K562 (cell line): ENCODE measurements around the gene DNPEP. TPM values are rescaled to one million over a fixed set of nuclear protein-coding genes. Genes with fewer than 3 reads are reported as not detected.
A peak's percentile ranks its signal among the peaks of the same experiment; 100 is the strongest.

Source experiments
- CREB1 ChIP-seq, 2 experiments: sonication (generic) in 1 of 2; formaldehyde crosslinking in 1 of 2; IDR thresholded peaks; 2 replicates each; pipeline versions ENCODE4 v1.6.1 to v1.8.0; 2012 to 2022; ENCODE audit warnings: inconsistent platforms in 1 of 2, mild to moderate bottlenecking in 1 of 2, missing genetic modification reagents in 1 of 2, moderate library complexity in 1 of 2
- ETV1 ChIP-seq: fragments of 450-650 bp; conservative IDR thresholded peaks from 2 replicates; pipeline ENCODE4 v1.6.1; 2016; ENCODE audit warnings: missing genetic modification characterization, control low read depth, low read depth, missing compliant biosample characterization
- HNRNPUL1 ChIP-seq: fragments of 200-400 bp; formaldehyde crosslinking; IDR thresholded peaks from 2 replicates; pipeline ENCODE4 v1.6.1; 2017; ENCODE audit warnings: low read length
- PTBP1 ChIP-seq: fragments of 200-400 bp; formaldehyde crosslinking; IDR thresholded peaks from 2 replicates; pipeline ENCODE4 v1.6.1; 2017; ENCODE audit warnings: low read depth, low read length
- SIX5 ChIP-seq, 2 experiments: IDR thresholded peaks; 2 replicates each; pipeline ENCODE4 v1.6.1; 2011; ENCODE audit warnings: low read length in 2 of 2, borderline replicate concordance in 1 of 2, low read depth in 1 of 2, mild to moderate bottlenecking in 1 of 2, moderate library complexity in 1 of 2; ENCODE audit not compliant: insufficient read depth in 1 of 2
- SRF ChIP-seq, 2 experiments: fragments of 250-450, 450-650 bp in 1 of 2; sonication (Bioruptor Pico) in 1 of 2; sonication (generic) in 1 of 2; formaldehyde crosslinking; IDR thresholded peaks; 2 replicates each; pipeline versions ENCODE4 v1.5.0 to v1.5.1; 2020 to 2022; ENCODE audit warnings: mild to moderate bottlenecking in 1 of 2, missing genetic modification reagents in 1 of 2
- XRCC5 ChIP-seq: fragments of 200-400 bp; formaldehyde crosslinking; IDR thresholded peaks from 2 replicates; pipeline ENCODE4 v1.6.1; 2017; ENCODE audit warnings: low read depth, mild to moderate bottlenecking, low read length
- ZBTB5 ChIP-seq: fragments of 450-650 bp; IDR thresholded peaks from 2 replicates; pipeline ENCODE4 v1.6.1; 2017; ENCODE audit warnings: antibody characterized with exemption
- ZFP1 ChIP-seq: fragments of 450-650 bp; formaldehyde crosslinking; IDR thresholded peaks from 2 replicates; pipeline ENCODE4 v1.4.0; 2020; ENCODE audit warnings: mild to moderate bottlenecking, mixed read lengths
- ZKSCAN1 ChIP-seq: fragments of 150-350 bp; IDR thresholded peaks from 2 replicates; pipeline ENCODE4 v1.6.1; 2016; ENCODE audit warnings: low read depth, low read length
- ZNF431 ChIP-seq: sonication (generic); formaldehyde crosslinking; IDR thresholded peaks from 2 replicates; pipeline ENCODE4 v1.8.0; 2022; ENCODE audit warnings: mild to moderate bottlenecking, missing genetic modification reagents
- ZNF717 ChIP-seq: fragments of 250-450 bp; sonication (Bioruptor Pico); IDR thresholded peaks from 2 replicates; pipeline ENCODE4 v1.5.0; 2021
- polyA plus RNA-seq, 8 experiments: library from polyadenylated mRNA; depleted of rRNA in 4 of 8; stranded (reverse) in 5 of 8; unstranded in 3 of 8; fragments of >200 nt; fragmentation: Nextera tagmentation in 2 of 8; fragmentation: Illumina TruSeq in 1 of 8; extraction: Ambion mirVana in 2 of 8; extraction: Trizol in 1 of 8; gene quantifications; 2 replicates each; pipeline versions ENCODE4 v1.2.1 to v1.2.3, GENCODE V29; 2011 to 2014; ENCODE audit warnings: inconsistent platforms in 1 of 8, missing spikeins in 1 of 8
- total RNA-seq, 7 experiments: library from RNA; depleted of rRNA in 6 of 7; stranded (reverse); fragments of >200 nt in 6 of 7; fragmentation: Illumina TruSeq in 2 of 7; extraction: Trizol in 2 of 7; gene quantifications; 2 replicates each; pipeline versions ENCODE4 v1.2.1 to v1.2.3, GENCODE V29; 2011 to 2021; ENCODE audit warnings: low replicate concordance in 1 of 7
- TF ChIP-seq, protein P1 (sequence below), 2 experiments: fragments of 450-650 bp; conservative IDR thresholded peaks; 2 replicates each; pipeline ENCODE4 v1.6.1; 2017; ENCODE audit warnings: mild to moderate bottlenecking in 2 of 2, moderate library complexity in 2 of 2
- TF ChIP-seq, protein P2 (sequence below), 2 experiments: fragments of 200-800 bp in 1 of 2; sonication (Bioruptor generic) in 1 of 2; sonication (generic) in 1 of 2; formaldehyde crosslinking in 1 of 2; IDR thresholded peaks in 1 of 2; conservative IDR thresholded peaks in 1 of 2; 2 replicates each; pipeline versions ENCODE4 v1.5.0 to v1.6.1; 2016 to 2020; ENCODE audit warnings: missing compliant biosample characterization in 1 of 2, missing genetic modification characterization in 1 of 2, missing genetic modification reagents in 1 of 2
- TF ChIP-seq, protein P3 (sequence below): fragments of 250-450 bp; sonication (Bioruptor Pico); IDR thresholded peaks from 2 replicates; pipeline ENCODE4 v1.8.0; 2021; ENCODE audit warnings: borderline replicate concordance, mild to moderate bottlenecking, moderate library complexity; ENCODE audit not compliant: poor library complexity, severe bottlenecking
- TF ChIP-seq, protein P4 (sequence below): sonication (generic); formaldehyde crosslinking; IDR thresholded peaks from 2 replicates; pipeline ENCODE4 v1.8.0; 2022; ENCODE audit warnings: mild to moderate bottlenecking, low read depth, missing genetic modification reagents
- TF ChIP-seq, protein P5 (sequence below): sonication (generic); formaldehyde crosslinking; IDR thresholded peaks from 2 replicates; pipeline ENCODE4 v1.9.0; 2022; ENCODE audit warnings: mild to moderate bottlenecking, missing genetic modification reagents

DNPEP gene
- total and polyA plus RNA-seq, 9 of the 15 experiments (the other 6 are each of a cell fraction or from before 2014, with no cell fraction given): 34.6 to 71.4 (median 45.5) TPM

- TF ChIP-seq, protein P1, sequence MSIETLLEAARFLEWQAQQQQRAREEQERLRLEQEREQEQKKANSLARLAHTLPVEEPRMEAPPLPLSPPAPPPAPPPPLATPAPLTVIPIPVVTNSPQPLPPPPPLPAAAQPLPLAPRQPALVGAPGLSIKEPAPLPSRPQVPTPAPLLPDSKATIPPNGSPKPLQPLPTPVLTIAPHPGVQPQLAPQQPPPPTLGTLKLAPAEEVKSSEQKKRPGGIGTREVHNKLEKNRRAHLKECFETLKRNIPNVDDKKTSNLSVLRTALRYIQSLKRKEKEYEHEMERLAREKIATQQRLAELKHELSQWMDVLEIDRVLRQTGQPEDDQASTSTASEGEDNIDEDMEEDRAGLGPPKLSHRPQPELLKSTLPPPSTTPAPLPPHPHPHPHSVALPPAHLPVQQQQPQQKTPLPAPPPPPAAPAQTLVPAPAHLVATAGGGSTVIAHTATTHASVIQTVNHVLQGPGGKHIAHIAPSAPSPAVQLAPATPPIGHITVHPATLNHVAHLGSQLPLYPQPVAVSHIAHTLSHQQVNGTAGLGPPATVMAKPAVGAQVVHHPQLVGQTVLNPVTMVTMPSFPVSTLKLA (conservative IDR thresholded peaks at IDR 0.05): peak; percentile 16 to 59; a peak in 2 of 4 replicates
- TF ChIP-seq CREB1 (IDR thresholded peaks at IDR 0.05) (no peak), CREB1 (CRISPR knock-in tag; IDR thresholded peaks at IDR 0.05) (0 out of 2 replicates have a peak, but pooled peaks have one; percentile 30), ZBTB5 (no peak), ZNF717 (CRISPR knock-in tag) (no peak), PTBP1 (no peak), SIX5 (IDR thresholded peaks at IDR 0.05; ENCODE audit: borderline replicate concordance in 1 of 2, insufficient read depth in 1 of 2, low read depth in 1 of 2, low read length in 2 of 2) (no peak), ZNF431 (CRISPR knock-in tag) (no peak), SRF (CRISPR knock-in tag; IDR thresholded peaks at IDR 0.05) (0 out of 4 replicates have a peak, but pooled peaks of 1 of the 2 experiments have one; percentile 35), ZFP1 (no peak), XRCC5 (no peak), HNRNPUL1 (no peak), ETV1 (tag) (no peak), ZKSCAN1 (no peak)
- TF ChIP-seq, protein P2, sequence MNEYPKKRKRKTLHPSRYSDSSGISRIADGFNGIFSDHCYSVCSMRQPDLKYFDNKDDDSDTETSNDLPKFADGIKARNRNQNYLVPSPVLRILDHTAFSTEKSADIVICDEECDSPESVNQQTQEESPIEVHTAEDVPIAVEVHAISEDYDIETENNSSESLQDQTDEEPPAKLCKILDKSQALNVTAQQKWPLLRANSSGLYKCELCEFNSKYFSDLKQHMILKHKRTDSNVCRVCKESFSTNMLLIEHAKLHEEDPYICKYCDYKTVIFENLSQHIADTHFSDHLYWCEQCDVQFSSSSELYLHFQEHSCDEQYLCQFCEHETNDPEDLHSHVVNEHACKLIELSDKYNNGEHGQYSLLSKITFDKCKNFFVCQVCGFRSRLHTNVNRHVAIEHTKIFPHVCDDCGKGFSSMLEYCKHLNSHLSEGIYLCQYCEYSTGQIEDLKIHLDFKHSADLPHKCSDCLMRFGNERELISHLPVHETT (CRISPR knock-in tag; conservative IDR thresholded peaks at IDR 0.05 in 1 of 2, IDR thresholded peaks at IDR 0.05 in 1 of 2): 0 out of 4 replicates have a peak, but pooled peaks of 1 of the 2 experiments have one; percentile 14
- TF ChIP-seq, protein P3, sequence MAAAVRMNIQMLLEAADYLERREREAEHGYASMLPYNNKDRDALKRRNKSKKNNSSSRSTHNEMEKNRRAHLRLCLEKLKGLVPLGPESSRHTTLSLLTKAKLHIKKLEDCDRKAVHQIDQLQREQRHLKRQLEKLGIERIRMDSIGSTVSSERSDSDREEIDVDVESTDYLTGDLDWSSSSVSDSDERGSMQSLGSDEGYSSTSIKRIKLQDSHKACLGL (CRISPR knock-in tag): no peak
- TF ChIP-seq, protein P4, sequence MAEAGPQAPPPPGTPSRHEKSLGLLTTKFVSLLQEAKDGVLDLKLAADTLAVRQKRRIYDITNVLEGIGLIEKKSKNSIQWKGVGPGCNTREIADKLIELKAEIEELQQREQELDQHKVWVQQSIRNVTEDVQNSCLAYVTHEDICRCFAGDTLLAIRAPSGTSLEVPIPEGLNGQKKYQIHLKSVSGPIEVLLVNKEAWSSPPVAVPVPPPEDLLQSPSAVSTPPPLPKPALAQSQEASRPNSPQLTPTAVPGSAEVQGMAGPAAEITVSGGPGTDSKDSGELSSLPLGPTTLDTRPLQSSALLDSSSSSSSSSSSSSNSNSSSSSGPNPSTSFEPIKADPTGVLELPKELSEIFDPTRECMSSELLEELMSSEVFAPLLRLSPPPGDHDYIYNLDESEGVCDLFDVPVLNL: peak; percentile 65; the same call in 1 of the 2 replicates
- TF ChIP-seq, protein P5, sequence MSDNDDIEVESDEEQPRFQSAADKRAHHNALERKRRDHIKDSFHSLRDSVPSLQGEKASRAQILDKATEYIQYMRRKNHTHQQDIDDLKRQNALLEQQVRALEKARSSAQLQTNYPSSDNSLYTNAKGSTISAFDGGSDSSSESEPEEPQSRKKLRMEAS (CRISPR knock-in tag): peak; percentile 42; the same call in 1 of the 2 replicates
These were observed 56.0 kb downstream of the DNPEP start (continued) for GRCh38 chr2:219331560-219332213.
